GM18858 (cell line): ENCODE measurements around the gene PILRA.
"Not testable (repeated sequence)": the region's sequence is repeated elsewhere in the genome, so short reads cannot be mapped to it uniquely, and the experiment has no call there.

Experiments used
- ATAC-seq: cut with Tn5 transposase; IDR thresholded peaks from one replicate; pipeline ENCODE4 v1.9.1; 2021; ENCODE audit not compliant: unreplicated experiment

The PILRA gene

DNA sequence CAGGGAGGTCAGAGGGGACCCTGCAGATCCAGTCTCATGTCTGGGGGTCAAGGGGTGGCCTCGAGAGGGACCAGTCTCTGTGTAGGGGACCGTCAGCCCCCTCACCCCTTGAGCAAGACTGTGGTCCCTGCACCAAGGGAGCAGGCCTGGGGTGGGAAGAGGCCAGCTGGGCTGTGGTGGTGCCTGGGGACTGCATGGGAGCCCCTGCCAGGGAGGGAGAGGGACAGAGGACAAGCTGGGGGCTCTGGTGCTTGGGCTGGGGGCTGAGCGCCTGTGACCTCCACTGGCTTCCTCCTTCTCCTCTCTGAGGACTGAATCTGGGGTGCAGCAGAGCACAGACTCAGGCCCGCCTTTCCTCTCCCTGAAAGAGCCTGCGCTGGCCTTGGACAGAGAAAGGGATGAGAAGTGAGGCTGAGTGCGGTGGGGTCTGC, 16.1 kb upstream of the PILRA start:
- no peak for ATAC-seq

DNA sequence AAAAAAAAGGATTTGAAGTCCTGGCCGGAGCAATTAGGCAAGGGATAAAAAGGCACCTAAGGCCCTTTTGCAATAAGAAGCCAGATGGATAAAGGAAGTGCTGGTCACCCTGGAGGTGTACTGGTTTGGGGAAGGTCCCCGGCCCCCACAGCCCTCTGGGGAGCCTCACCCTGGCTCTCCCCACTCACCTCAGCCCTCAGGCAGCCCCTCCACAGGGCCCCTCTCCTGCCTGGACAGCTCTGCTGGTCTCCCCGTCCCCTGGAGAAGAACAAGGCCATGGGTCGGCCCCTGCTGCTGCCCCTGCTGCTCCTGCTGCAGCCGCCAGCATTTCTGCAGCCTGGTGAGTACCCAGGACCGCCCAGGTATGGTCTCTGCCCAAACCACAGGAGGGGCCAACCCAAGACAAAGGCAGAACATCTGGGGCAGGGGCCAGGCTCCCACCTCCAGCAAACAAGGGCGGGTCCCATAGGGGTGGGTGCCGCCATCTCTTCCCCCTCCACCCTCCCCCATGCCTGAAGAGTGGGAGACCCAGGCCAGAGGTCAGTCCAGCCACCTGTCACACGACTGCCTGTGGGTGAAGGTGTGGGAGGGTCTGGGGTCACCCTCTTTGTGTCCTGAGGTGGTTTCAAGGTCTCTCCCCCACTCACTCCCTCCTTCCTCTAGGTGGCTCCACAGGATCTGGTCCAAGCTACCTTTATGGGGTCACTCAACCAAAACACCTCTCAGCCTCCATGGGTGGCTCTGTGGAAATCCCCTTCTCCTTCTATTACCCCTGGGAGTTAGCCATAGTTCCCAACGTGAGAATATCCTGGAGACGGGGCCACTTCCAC, 15.0 kb upstream of the PILRA start, which contains the start of gene PILRB:
Gene PILRB, plus strand, starts transcription at position 91 of the 830 bp plus-strand sequence. Its CDS starts 186 bp downstream, at position 277.
- ATAC-seq = no peak

DNA sequence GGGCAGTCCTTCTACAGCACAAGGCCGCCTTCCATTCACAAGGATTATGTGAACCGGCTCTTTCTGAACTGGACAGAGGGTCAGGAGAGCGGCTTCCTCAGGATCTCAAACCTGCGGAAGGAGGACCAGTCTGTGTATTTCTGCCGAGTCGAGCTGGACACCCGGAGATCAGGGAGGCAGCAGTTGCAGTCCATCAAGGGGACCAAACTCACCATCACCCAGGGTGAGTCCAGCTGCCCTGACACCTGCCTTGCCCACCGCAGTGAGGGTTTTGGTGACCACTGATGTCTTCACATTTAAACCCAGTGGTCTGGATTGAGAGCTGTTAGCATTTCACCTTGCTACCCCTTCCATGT, 14.5 kb upstream of the PILRA start:
- no peak for ATAC-seq

DNA sequence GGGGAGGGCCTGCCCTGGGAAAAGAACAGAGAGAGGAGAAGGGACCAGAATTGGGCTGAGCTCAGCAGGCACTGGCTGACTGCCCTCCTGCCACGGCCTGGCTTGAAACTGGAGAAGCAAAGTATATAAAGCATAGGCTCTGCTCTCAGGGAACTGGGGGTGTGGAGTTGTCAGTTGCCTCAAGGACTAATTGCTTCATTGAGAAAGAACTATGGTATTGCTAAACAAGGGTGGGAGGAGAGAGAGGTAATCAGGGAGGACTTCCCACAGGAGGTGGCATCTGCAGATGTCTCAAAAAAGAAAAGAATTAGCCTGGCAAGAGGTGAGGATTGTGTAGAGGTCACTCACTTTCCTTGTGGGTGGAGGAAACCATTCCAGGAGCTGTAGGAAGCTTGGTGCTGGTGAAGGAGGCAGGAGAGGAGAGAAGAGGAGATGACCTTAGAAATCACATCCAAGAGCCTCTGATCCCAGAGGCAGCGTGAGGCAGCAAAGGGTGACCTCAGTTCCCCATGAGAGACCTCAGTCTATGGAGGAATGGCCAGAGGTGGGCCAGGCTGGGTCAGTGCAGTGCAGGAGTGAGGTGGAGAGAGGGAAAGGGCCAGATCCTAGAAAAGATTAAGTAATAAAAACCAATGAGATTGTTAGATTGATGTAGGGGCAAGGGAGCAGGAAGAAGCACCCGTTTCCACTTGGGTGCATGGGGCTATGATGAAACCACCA, 13.0 kb upstream of the PILRA start:
- ATAC-seq = no peak

DNA sequence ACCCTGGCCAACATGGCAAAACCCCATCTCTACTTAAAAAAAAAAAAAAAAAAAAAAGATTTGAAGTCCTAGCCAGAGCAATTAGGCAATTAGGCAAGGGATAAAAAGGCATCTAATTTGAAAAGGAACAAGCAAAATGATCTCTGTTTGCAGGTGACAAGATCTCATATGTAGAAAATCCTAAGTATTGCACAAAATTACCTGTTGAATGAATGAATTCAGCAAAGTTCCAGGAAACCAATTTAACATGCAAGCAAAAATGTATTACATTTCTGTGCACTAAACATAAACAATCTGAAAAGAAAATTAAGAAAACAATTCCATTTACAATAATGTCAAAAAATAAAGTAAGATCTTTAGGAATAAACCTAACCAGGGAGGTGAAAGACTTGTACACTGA, 10.2 kb upstream of the PILRA start:
- no peak for ATAC-seq

DNA sequence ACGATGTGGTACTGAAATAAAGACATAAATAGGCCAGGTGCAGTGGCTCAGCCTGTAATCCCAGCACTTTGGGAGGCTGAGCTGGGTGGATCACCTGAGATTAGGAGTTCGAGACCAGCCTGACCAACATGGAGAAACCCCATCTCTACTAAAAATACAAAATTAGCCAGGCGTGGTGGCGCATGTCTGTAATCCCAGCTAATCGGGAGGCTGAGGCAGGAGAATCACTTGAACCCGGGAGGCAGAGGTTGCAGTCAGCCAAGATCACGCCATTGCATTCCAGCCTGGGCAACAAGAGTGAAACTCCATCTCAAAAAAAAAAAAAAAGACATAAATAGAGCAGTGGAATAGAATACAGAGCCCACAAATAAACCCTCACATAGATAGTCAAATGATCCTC, 9.5 kb upstream of the PILRA start:
- ATAC-seq = not testable (repeated sequence)

DNA sequence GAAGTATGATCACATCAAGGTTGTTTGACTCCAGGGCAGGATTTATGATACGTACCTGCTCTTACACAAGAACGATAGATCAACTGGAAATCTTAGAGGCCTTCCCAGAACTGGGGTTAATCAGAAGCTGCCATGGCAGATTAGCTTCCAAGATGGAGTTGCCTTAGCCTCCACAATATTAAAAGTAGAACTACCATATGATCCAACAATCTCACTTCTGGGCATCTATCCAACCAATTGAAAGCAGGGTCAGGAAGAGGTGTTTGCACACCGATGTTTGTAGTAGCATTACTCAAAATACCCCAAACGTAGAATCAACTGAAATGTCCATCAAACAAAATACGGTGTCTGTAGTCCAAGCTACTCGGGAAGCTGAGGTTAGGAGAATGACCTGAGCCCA, 8.8 kb upstream of the PILRA start:
- no peak for ATAC-seq

DNA sequence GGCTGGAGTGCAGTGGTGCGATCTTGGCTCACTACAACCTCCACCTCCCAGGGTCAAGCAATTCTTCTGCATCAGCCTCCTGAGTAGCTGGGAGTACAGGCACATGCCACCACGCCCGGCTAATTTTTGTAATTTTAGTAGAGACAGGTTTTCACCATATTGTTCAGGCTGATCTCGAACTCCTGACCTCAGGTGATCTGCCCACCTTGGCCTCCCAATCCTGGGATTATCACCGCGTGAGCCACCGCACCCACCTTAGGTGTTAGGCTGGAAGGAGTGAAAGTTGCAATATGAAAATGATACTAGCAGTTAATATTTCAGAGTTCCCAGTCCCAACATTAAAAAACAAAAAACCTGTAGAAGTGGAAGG, 7.3 kb upstream of the PILRA start:
- not testable (repeated sequence) for ATAC-seq

DNA sequence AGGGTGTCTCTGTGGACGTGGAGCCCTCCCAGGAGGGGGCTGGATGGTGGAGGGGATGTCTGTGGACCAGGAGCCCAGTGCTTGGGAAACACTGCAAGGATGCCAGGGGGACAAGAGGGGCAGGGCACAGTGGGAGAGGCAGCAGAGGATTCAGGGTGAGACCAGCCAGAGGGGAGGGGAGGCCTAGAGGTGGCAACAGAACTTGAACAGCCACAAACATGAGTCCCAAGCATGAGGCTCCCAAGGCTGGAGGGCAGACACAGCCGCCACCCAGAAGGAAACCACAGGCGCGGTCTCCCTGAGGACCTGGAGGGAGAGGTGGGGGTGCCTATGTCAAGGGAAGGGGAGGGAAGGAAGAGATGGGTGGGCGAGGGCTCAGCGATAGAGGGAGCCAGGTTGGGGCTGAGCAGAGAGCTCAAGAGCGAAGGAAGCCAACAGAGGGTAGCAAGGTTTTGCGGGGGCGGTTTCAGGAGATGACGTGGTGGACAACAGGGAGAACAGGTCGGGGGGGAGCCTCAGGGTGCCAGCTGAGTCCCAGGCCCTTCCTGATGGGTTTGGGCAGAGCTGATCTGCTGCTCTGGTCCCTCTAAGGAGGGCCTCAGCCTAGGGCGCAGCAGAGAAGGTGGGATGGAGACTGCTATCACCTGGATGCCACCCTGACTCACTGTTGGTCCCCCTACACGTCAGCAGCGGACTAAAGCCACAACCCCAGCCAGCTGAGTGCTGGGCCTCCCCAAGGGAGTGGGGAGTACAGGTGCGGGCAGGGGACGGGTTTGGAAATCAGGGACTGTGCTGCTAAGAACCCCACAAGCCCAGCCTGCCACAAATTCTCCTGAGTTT, 6.7 kb upstream of the PILRA start:
- no peak for ATAC-seq

DNA sequence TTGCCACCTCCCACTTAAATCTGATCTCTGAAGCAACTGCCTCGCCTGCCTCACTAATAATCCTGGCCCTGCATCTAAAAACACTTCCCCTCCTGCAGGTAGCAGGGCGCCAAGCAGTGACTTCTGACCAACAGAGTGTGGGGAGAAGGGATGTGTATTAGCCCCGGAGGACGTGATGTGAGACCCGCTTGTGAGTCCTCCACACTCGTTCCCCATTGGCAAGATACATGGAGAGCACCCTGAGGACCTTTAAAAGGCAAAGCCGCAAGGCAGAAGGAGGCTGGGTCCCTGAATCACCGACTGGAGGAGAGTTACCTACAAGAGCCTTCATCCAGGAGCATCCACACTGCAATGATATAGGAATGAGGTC, 6.1 kb upstream of the PILRA start:
- ATAC-seq = no peak

DNA sequence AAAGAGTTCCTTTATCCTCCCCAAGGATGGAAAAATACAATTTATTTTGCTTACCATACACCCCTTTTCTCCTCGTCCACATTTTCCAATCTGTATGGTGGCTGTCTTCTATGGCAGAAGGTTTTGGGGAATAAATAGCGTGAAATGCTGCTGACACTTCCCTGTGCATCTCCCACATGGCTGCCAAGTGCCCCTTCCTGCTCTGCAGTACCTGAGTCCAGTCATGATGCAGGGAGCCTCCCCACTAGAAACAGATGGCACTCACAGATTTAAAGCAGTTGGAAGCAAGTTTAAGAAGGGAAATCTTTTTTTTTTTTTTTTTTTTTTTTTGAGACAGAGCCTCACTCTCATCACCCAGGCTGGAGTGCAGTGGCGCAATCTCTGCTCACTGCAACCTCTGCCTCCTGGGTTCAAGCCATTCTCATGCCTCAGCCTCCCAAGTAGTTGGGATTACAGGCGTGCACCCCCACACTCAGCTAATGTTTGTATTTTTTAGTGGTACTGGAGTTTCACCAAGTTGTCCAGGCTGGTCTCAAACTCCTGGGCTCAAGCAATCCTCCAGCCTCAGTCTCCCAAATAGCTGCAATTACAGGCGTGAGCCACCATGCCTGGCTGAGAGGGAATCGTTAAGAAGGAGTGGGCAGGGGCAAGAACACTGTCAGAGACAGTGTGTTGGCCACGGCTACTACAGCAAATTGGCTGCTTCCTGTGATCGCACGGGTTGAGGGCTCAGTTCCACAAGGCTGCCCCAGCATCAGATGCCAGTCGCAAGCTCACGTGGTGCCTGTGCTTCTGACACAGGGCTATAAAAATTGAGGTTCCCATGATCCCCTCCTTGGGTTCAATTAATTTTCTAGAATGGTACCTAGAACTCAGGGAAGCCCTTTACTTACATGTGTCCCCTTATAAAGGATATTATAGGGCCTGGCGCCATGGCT, 5.3 kb upstream of the PILRA start:
- ATAC-seq = no peak

DNA sequence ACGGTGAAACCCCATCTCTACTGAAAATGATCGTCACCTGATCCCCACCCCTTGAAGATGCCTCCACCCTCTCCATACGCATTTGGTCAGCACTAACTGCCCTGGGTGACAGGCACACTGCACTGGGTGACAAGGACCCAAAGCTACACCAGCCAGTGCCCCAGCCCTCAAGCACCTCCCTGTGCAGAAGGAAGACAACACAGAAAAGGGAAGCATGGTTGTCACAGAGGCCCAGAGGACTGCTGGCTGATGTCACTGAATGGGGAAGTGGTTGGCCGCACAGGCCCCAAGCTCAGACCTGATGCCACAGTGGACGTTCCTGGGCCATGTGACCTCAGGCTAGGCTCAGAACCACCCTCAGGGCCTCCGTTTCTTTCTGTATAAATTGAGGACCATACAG, 4.2 kb upstream of the PILRA start:
- no peak for ATAC-seq

DNA sequence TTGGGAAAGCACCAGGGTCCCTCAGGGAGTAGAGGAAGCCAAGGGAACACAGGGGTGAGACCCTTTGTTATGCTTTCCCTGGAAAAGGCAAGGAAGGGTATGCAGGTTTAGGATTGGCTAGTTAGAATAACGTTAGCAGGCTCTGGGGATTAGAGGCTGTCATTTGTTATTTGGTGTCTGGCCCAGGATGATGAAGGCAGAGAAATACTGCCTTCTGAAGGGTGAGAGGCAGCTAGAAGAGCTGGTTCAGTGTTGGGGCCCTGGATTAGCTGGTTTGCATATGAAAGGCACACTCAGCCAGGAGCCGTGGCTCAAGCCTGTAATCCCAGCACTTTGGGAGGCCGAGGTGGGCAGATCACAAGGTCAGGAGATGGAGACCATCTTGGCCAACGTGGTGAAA, 3.0 kb upstream of the PILRA start:
- no peak for ATAC-seq

DNA sequence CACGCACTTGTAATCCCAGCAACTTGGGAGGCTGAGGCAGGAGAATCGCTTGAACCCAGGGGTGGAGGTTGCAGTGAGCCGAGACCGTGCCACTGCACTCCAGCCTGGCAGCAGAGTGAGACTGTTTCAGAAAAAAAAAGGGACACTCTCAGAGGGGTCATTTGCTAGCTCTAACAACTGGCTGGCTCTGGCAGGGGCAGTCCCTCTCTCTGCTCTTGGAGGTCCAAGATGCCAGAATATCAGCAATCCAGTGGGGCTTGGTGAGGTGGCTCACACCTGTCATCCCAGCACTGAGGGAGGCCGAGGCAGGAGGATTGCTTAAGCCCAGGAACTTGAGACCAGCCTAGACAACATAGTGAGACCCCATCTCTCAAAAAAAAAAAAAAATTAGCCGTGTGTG, 2.5 kb upstream of the PILRA start:
- no peak for ATAC-seq

DNA sequence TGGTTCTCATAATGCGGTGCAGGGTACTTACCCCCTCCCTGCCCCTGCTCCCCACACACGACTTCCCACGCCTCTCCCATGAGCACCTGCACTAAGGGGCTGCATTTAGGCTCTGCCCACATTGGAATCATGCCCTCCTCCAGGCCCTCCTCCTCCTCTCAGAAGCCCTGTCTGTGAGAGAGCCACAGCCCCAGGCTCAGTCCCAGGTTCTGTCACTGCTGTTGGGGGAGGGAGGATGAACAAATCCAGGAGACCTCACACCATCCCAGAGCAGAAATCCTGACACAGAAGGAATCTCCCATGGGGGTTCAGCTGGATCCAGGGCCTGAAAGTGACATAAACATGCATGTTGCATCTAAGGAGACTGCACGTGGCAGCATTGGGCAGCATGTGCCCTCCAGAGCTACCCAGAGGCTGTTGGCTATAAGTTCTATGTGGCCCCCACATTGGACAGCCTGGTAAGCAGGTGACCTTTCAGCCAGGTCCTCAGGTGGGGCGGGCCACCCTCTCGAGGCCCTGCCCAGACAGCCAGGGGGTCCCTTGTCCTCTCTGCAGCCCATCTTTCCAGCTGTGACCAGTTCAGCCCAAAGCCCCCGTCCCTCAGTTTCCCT, 1.6 kb upstream of the PILRA start:
- no peak for ATAC-seq

DNA sequence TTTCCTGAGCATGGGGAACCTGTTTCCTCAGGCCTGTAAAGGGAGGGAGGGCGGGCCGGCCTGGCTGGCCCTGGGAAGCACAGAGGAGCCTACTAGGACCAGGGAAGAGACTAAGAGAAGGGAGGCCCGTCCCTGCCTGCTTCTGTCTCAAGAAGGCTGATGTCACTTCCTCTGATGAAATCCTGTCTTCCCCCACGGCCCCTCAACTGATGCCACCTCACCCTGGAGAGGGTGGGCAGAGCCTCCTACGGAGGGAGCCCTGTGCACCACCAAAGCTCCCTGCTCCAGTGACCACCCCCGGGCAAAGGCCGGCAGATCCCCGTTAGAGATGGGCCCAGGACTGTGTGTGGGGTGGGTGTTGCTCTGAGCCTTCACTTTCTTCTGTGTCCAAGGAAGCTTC, 1.0 kb upstream of the PILRA start:
- ATAC-seq = no peak

DNA sequence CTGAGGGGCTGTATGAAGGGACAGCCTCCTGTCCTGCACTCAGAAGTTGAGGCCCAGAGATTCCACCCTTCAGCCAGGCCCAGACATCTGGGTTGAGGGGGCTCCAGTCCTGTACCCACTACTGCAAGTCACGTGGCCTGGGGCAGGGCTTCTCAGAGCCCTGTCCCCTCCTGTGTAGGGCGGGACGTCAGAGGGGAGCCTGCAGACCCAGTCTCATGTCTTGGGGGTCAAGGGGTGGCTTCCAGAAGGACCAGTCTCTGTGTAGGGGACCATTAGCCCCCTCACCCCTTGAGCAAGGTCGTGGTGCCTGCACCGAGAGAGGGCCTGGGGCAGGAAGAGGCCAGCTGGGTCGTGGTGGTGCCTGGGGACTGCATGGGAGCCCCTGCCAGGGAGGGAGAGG, 593 bp upstream of the PILRA start:
- no peak for ATAC-seq

DNA sequence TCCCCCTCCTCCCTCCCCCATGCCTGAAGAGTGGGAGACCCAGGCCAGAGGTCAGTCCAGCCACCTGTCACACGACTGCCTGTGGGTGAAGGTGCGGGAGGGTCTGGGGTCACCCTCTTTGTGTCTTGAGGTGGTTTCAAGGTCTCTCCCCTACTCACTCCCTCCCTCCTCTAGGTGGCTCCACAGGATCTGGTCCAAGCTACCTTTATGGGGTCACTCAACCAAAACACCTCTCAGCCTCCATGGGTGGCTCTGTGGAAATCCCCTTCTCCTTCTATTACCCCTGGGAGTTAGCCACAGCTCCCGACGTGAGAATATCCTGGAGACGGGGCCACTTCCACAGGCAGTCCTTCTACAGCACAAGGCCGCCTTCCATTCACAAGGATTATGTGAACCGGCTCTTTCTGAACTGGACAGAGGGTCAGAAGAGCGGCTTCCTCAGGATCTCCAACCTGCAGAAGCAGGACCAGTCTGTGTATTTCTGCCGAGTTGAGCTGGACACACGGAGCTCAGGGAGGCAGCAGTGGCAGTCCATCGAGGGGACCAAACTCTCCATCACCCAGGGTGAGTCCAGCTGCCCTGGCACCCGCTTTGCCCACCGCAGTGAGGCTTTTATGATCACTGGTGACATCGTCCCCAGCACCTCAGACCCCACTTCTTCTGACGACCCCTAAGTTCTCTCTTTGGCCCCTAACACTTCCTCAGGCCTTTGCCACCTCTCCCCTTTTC, 747 bp downstream of the PILRA start:
- not testable (repeated sequence) for ATAC-seq

DNA sequence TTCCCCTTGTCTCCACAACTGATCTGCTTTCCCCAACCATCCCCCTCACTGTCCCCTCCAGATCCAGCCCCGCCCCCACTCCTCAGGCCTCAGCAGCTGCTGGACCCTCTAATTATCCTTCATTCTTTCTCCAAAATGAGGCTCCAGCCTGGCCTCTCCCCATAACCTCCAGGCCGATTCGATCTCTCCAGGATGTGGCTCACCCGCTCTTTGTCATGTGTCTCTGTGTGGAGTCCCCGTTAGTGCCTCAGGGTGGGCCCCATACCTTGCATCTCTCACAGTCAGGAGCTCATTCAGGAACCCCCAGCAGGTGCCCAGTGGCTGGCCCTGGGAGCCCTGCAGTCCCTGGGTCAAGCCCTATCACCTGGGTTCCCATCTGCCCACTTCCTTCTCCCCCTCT, 1.3 kb downstream of the PILRA start:
- ATAC-seq = no peak

DNA sequence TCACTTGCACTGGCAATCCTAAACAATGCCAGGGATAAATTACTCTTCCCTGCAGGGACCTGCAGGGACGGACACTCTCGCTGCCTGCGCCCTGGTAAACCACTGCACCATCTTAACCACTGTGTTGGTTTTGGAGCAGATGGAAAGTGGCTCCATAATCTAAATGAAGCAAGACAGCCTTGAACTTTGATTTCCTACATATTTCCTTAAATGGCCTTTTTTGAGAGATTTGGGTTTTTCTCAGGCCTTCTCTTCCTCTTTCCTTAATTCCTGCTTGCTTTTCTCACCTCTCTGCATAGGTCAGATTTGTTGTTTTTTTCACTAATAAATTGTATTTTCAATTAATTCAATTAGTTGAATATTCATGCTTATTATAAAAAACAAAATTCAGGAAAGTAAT, 2.8 kb downstream of the PILRA start:
- ATAC-seq = no peak
